NCI-H1436 (cell line): ENCODE results near the gene FSIP1.

Source experiments
- DNase-seq: peaks from one replicate; lab custom pipeline; 2025; lab: John Stamatoyannopoulos, UW

FSIP1 gene

DNA sequence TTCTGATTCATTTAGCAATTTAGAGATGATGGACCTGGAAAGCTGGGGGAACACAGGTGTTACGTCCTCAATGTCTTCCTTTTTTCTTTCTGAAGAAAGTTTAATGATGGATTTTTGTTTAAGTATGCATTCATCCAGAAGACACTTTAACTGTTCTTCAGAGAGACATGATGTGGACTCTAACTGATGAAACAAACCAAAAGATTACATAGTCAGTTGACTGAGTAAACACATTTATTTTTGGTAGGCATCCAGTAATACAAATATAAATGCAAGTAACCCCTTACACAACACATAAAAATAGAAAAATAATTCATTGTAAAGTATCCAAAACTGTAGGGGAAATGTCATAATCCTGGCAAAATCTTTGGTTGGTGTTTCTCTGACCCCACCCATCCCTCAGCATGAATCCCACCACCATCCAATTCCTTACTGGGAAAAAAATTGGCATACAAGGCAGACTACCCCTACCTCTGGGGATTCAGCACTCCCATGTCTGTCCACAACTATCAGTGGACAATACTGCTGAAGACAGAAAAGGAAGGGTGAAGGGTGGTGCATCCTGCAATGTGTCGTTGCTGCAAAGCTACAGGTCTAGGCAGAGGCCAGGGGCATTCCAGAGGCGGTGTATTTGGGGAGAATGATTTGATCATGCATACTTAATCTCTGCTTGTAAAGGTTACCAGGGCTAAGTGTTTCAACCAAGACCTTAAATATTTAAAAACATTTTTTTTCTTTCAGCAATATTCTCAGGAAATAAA, 164.4 kb downstream of the FSIP1 start:
- DNase-seq, result no peak

GRCh38 chr15:39616731-39617455, 165.7 kb downstream of the FSIP1 start:
- no peak for DNase-seq

DNA sequence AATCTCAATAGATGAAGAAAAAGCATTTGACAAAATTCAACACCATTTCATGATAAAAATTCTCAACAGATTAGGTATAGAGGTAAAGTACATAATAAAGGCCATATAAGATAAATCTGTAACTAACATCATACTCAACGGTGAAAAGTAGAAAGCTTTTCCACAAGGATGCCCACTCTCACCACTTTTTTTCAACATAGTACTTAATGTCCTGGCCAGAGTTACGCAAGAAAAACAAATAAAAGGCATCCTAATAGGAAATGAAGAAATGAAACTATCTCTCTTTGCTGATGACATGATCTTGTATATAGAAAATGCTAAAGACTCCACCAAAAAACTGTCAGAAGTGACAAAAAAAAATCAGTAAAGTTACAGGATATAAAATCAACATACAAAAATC, 168.8 kb downstream of the FSIP1 start:
- DNase-seq, result no peak

DNA sequence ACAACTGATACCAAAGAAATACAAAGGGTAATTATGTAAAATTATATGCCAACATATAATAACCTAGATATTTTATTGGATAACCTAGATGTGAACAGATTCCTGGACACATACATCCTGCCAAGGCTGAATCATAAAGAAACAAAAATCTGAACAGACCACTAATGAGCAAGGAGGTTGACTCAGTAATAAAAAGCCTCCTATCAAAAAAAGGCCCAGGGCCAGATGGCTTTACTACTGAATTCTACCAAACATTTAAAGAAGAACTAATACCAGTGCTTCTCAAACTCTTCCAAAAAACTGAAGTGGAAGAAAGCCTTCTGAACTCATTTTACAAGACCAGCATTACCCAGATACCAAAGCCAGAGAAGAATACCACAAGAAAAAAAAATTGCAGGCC, 169.4 kb downstream of the FSIP1 start:
- DNase-seq, result no peak

GRCh38 chr15:39610665-39611064, 172.0 kb downstream of the FSIP1 start:
- no peak for DNase-seq

DNA sequence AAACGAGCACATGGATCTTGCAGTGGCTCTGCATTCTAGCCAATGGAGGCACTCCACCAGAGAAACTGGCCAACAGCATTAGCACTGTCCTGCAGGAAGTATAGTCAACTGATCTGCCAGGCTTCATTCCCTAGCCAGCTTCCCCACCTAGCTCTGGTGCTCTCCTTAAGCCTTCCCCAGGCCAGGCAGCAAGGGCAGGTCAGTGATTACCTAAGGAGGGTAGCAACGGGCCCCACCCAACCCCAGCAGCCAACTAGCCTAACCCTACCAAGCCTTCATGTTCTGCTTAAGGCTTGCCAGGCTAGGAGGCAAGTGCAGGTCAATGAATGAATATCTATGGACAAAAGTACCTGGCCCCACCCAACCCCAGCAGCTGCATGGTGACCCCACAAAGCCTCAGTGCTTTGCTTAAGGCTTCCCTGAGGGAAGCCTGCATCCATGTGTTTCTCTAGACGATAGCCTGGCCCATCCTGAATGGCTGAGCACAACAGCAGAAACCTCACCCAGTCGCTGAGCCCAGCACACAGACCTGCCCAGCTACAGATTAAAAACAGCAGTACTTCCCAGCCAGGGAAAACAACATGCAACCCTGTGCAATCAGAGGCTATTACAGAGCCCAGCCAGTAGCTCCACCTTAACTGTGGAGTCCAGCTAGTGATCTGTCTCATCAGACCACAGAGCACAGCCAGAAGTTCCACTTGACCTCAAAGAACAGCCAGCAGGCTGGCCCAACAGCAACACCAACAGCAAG, 173.3 kb downstream of the FSIP1 start:
- no peak for DNase-seq

DNA sequence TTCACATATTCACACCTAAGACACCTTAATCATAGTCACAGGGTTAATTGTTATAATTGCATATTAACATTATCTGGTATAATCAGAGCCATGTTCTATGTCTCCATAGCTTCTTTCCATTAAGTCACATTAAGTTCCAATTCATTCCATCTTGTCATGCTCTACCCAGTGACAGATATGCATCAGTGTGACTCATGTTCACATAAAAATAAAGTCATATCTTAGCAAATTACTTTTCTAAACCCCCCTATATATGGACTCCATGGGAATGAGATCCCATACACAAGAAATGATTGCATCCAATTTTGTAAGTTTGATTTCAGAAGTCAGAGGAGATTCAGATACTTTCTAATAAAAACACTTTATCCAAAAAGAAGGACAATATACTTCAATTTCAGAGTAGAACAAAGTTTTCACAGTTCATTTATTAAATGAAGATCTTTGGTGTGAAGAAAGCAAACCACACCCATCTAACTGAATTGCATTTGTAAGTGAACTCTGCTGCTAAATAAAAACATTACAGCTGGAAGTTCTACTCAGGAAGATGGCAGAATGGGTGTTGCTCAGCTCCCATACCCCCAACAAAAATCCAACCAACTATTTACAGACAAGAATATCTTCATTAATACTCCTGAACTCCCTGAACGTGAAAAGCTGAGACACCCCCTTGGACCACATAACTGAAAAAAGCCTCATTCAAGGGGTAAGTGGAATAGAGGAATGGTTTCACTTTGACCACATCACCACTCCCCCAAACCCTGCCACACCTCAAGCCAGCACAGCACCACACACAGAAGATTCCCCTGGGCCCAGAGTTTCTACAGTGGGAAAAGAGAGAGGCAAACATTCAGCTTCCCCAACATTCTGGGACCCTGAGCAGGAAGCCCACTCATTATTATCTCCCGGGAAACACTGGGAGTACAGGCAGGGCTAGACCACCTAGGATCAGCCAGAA, 174.2 kb downstream of the FSIP1 start:
- no peak for DNase-seq

GRCh38 chr15:39605146-39605545, 177.5 kb downstream of the FSIP1 start:
- DNase-seq, result no peak

DNA sequence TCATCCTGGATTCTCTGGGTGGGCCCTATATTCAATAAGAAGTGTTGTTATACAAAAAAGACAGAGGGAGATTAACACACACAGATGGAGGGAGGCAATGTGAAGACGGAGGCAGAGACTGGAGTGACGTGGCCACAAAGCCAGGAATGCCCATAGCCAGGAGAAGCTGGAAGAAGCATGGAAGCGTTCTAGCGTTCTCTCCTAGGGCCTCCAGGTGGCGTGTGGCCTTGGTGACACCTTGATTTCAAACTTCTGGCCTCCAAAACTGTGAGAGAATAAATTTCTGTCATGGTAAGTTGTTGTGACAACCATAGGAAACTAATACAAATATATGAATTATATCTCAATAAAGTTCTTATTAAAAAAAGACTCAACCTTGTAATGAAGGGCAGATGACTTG, 180.5 kb downstream of the FSIP1 start:
- DNase-seq, result no peak

DNA sequence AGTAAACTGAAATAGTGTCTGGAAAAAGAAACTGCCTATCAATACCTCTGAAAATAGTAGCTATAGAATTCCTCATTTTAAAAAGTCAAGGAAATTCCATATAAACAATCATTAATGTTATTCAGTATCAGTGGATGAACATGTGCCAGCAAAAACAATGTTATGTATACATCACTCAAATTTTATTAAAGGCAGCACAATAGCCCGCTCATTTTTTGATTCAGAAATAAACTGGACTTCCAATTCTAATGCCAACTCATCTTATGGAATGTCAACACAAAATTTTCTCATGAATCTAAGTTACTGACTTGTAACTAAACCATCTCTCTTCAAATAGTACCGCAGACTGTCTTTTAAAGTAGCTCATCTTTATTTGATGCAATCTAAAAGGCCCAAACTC, 182.8 kb downstream of the FSIP1 start:
- DNase-seq, result no peak

- DNase-seq, result no peak
Observed at GRCh38 chr15:39598958-39599845, 183.4 kb downstream of the FSIP1 start.

DNA sequence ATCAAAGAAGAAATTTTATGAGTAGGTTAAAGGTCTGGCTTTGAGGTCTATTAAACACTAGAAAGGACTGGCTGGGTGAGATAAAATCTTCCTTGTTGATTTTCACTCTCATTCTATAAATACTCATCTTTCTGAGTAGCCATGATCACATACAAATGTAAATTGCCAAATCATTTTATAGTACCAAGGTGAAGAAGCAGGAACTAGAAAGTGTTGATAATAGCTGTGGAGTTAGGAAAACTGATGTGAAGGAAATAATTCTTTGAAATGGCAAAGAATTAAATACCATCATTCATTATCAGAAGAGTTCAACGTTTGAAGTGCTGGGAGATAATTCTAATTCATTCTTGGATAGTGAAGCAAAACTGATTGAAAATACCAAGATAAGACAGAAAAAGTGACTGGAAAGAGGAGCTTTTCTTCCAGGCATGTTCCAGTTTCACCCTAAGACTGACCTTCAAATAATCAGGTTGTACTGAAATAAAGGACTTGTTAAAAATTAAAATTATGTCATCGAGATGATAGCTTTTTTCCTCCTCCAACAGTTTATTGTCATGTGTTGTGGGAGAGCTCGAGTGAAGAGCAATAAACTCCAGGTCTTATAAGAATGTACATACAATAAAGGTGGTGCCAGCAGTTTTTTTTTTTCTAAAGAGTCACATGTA, 184.3 kb downstream of the FSIP1 start:
- no peak for DNase-seq

- no peak for DNase-seq
Observed at GRCh38 chr15:39597751-39598185, 184.9 kb downstream of the FSIP1 start.

DNA sequence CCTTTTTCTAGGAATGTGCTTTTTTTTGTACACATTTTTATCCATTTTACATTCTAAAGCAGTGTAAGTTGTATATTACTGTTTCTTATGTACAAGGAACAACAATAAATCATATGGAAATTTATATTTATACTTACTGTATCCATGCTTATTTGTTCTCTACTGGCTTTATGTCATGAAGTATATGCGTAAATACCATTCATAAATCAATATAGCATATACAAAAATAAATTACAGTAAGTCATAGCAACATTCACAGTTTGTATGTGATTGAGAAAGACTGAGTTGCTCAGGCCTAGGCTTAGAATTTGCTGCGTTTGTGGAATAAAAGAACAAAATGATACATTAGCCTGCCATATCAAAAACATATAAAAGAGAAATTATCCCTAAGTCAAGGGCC, 185.3 kb downstream of the FSIP1 start:
- DNase-seq, result no peak

DNA sequence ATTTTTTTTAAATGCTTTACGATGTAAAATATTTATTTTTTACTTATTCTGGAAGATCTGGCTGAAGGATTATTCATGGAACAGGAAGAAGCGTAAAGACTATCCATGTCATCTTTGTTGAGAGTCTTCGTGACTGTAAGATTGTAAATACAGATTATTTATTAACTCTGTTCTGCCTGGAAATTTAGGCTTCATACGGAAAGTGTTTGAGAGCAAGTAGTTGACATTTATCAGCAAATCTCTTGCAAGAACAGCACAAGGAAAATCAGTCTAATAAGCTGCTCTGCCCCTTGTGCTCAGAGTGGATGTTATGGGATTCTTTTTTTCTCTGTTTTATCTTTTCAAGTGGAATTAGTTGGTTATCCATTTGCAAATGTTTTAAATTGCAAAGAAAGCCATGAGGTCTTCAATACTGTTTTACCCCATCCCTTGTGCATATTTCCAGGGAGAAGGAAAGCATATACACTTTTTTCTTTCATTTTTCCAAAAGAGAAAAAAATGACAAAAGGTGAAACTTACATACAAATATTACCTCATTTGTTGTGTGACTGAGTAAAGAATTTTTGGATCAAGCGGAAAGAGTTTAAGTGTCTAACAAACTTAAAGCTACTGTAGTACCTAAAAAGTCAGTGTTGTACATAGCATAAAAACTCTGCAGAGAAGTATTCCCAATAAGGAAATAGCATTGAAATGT, 186.1 kb downstream of the FSIP1 start:
- DNase-seq, result no peak

- no peak for DNase-seq
Observed at GRCh38 chr15:39595338-39596221, 187.1 kb downstream of the FSIP1 start.

GRCh38 chr15:39594446-39595337, 187.9 kb downstream of the FSIP1 start:
- DNase-seq, result no peak
